Pons (tissue), 1 donor: ENCODE data around the gene IL36B.

Experiments
- DNase-seq: peaks from one replicate; pipeline ENCODE4 v3.0.0-alpha.2; 2016; ENCODE audit warnings: low spot score

The IL36B gene

GRCh38 chr2:113009622-113010021 lies 43.0 kb downstream of the IL36B start:
- no peak for DNase-seq

DNA sequence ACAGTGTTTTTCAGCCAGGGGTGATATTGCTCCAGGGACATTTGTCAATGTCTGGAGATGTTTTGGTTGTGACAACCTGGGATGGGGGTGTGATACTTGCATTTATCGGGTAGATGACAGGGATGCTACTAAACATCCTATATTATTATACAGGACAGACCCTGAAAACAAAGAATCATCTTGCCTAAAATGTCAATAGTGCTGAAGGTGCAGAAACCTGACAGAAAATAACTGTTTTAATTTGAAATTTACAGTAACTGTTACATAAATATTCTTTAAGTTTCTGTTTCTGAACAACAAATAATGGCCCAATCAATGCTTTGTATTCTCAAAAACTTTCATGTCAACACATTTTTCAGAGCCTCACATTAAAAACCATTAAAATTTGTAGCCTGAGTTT lies 45.4 kb downstream of the IL36B start:
- DNase-seq = no peak

- no peak for DNase-seq
Measured at GRCh38 chr2:113005030-113005509, 47.6 kb downstream of the IL36B start, which contains the start of gene IL36A. Gene IL36A (plus strand): TSS chr2:113005459. CDS start chr2:113005872, 413 bp downstream.

GRCh38 chr2:113002677-113003076 lies 50.0 kb downstream of the IL36B start:
- DNase-seq = no peak

DNA sequence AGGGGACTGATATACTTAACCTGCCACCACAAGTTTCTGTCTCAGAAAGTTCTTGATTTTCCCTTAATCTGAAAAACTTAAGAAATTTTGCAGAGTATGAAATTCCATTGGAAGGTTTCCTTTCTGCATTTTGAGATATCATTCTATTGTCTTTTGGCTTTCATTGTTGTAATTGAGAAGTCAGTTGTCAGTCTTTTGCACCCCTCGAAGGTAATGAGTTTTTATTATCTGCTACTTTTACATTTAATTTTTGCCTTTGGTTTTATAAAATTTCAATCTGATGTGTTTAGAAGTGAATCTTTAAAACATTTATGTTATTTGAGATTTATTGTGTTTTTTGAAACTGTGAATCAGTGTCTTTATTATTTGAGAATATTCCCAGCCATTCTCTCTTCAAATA lies 52.2 kb downstream of the IL36B start:
- no peak for DNase-seq

GRCh38 chr2:112997151-112997550 lies 55.5 kb downstream of the IL36B start:
- DNase-seq = no peak

DNA sequence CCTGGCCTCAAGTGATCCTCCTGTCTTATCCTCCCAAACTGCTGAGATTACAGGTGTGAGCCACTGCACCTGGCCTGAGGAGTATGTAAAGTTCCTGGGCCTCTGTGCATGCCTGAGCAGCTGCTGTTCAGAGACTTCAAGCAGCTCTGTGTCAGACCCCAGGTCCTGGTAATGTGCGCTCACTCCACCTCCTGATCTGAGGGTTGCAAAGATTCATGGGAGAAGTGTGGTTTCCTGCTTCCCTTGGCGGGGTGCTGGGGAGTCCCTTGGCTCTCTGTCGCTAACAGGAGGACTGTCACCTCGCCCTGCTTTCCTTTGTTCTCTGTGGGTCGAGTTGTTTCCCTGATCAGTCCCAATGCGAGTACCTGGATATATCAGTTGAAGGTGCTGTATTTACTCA lies 56.0 kb downstream of the IL36B start:
- no peak for DNase-seq

DNA sequence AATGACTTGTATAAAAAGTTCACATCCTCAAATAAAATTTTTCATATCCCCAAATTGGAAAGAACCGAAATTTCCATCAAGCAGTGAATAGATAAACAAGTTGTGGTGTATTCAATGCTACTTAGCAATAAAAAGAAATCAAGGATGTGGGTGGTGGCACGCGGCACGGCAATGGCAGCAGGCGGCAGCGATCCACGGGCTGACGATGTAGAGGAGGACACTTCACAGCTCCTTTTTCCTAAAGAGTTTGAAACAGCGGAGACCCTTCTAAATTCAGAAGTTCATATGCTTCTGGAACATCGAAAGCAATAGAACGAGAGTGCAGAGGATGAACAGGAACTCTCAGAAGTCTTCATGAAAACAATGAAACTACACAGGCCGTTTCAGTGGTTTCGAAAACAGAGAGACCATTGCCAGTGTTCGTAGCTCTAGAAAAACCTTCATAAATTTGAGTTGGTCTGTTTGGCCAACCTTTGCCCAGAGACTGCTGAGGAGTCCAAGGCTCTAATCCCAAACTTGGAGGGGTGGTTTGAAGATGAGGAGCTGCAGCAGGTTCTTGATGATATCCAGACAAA lies 57.2 kb downstream of the IL36B start:
- no peak for DNase-seq

- DNase-seq = no peak
Measured at GRCh38 chr2:112994648-112995047, 58.0 kb downstream of the IL36B start.

- no peak for DNase-seq
Measured at GRCh38 chr2:112993831-112994230, 58.8 kb downstream of the IL36B start.

- DNase-seq = no peak
Measured at GRCh38 chr2:112989611-112990010, 63.1 kb downstream of the IL36B start.

DNA sequence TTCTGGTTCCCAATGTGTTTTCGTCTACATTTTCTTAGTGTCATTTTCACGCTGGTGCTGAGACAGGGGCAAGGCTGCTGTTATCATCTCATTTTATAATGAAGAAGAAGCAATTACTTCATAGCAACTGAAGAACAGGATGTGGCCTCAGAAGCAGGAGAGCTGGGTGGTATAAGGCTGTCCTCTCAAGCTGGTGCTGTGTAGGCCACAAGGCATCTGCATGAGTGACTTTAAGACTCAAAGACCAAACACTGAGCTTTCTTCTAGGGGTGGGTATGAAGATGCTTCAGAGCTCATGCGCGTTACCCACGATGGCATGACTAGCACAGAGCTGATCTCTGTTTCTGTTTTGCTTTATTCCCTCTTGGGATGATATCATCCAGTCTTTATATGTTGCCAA lies 67.6 kb downstream of the IL36B start:
- no peak for DNase-seq

DNA sequence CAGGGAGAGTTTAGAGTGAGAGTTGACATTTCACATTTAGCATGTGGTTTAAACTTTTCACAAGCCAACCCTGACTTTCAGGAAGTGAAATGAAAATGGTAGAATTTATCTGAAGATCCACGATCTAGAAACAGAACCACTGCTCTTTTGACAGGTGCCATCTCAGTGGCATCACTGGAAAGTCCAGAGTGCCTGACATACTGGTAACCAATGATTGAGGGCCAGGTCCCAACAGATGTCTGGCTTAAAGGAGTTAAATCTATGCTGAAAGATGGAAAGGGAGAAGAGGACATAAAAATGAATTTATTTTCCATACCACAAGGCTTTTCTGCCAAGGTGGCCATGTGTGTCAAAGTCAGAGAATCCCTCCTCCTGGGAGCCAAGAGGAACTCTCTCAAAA lies 72.1 kb downstream of the IL36B start:
- no peak for DNase-seq

DNA sequence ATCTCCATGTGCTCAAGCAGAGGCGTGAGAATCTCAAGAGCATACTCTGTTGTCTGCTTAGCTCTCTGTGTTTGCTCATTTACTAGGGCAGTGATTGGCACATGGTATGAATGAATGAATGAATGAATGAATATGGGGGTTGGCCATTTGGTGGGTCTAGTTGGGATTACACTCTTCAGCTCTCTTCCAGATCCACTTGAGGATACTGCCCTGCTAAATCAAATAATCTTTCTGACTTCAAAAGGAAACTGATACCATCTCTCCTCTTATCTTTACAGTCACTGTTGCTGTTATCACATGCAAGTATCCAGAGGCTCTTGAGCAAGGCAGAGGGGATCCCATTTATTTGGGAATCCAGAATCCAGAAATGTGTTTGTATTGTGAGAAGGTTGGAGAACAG lies 72.9 kb downstream of the IL36B start:
- DNase-seq = no peak

- no peak for DNase-seq
Measured at GRCh38 chr2:112977559-112978056, 75.1 kb downstream of the IL36B start, which contains the start of gene IL36G. Gene IL36G (plus strand): TSS chr2:112978006. CDS start chr2:112978639, 633 bp downstream.
